ENCODE measurements around the gene DEGS2.

GRCh38 chr14:100123618-100124017 lies 35.8 kb downstream of the DEGS2 start:
- no peak for TF ChIP-seq POLR2AphosphoS5 (IDR thresholded peaks at IDR 0.05; ENCODE audit: low read depth, low read length)
- TF ChIP-seq POLR2A (IDR thresholded peaks at IDR 0.05; ENCODE audit: low read depth, low read length) = no peak
